SK-N-SH treated with all-trans-retinoic acid at 6 μM for 48 hours (cell line): Measurements from ENCODE around the gene RFC3.

Experiments used
- ATAC-seq: fragments of 200-7000 bp; cut with Tn5 transposase; 3 replicates; pipeline ENCODE4 v1.9.1; 2020; ENCODE audit warnings: mild to moderate bottlenecking, moderate library complexity
- ARNTL ChIP-seq: fragments of 450-650 bp; formaldehyde crosslinking; IDR thresholded peaks from 2 replicates; pipeline ENCODE4 v1.5.0; 2020; ENCODE audit warnings: low read depth, mild to moderate bottlenecking, moderate library complexity, borderline replicate concordance
- CSDC2 ChIP-seq: fragments of 250-450 bp; sonication (Bioruptor Pico); IDR thresholded peaks from 2 replicates; pipeline ENCODE4 v1.5.0; 2020; ENCODE audit warnings: mild to moderate bottlenecking, moderate library complexity
- ESRRG ChIP-seq: fragments of 250-450 bp; sonication (Bioruptor Pico); IDR thresholded peaks from 2 replicates; pipeline ENCODE4 v1.6.1; 2021; ENCODE audit warnings: mild to moderate bottlenecking
- GLIS3 ChIP-seq: fragments of 250-450 bp; sonication (Bioruptor Pico); IDR thresholded peaks from 2 replicates; pipeline ENCODE4 v1.5.0; 2020; ENCODE audit warnings: mild to moderate bottlenecking, moderate library complexity
- ISL1 ChIP-seq: fragments of 250-450 bp; sonication (Bioruptor Pico); IDR thresholded peaks from 2 replicates; pipeline ENCODE4 v2.1.2; 2022; ENCODE audit warnings: mild to moderate bottlenecking, moderate library complexity
- OSR1 ChIP-seq: fragments of 250-450 bp; sonication (Bioruptor Pico); IDR thresholded peaks from 2 replicates; pipeline ENCODE4 v1.8.0; 2022; ENCODE audit warnings: moderate library complexity, mild to moderate bottlenecking, inconsistent platforms
- PPARA ChIP-seq: fragments of 250-450 bp; sonication (Bioruptor Pico); IDR thresholded peaks from 2 replicates; pipeline ENCODE4 v1.5.0; 2020; ENCODE audit warnings: mild to moderate bottlenecking, borderline replicate concordance
- RARB ChIP-seq: fragments of 250-450 bp; sonication (Bioruptor Pico); IDR thresholded peaks from 2 replicates; pipeline ENCODE4 v1.8.0; 2021; ENCODE audit warnings: mild to moderate bottlenecking, moderate library complexity
- SNAI2 ChIP-seq: fragments of 250-450 bp; sonication (Bioruptor Pico); IDR thresholded peaks from 2 replicates; pipeline ENCODE4 v1.5.0; 2020; ENCODE audit warnings: mild to moderate bottlenecking, moderate library complexity
- TCF4 ChIP-seq: fragments of 250-450 bp; sonication (Bioruptor Pico); IDR thresholded peaks from 2 replicates; pipeline ENCODE4 v1.8.0; 2021; ENCODE audit warnings: mild to moderate bottlenecking, moderate library complexity, borderline replicate concordance
- TOX ChIP-seq: fragments of 250-450 bp; sonication (Bioruptor Pico); IDR thresholded peaks from 2 replicates; pipeline ENCODE4 v1.8.0; 2021; ENCODE audit warnings: mild to moderate bottlenecking, moderate library complexity, borderline replicate concordance
- ZC3H10 ChIP-seq: fragments of 250-450 bp; sonication (Bioruptor Pico); IDR thresholded peaks from 2 replicates; pipeline ENCODE4 v1.5.1; 2021; ENCODE audit warnings: mild to moderate bottlenecking, moderate library complexity
- ZFP3 ChIP-seq: fragments of 250-450 bp; sonication (Bioruptor Pico); IDR thresholded peaks from 2 replicates; pipeline ENCODE4 v1.5.0; 2020; ENCODE audit warnings: mild to moderate bottlenecking, moderate library complexity
- ZNF565 ChIP-seq: fragments of 450-650 bp; formaldehyde crosslinking; conservative IDR thresholded peaks from 2 replicates; pipeline ENCODE4 v1.5.0; 2020; ENCODE audit warnings: low read depth, mild to moderate bottlenecking, moderate library complexity
- ZNF70 ChIP-seq: fragments of 450-650 bp; formaldehyde crosslinking; IDR thresholded peaks from 2 replicates; pipeline ENCODE4 v1.5.0; 2020; ENCODE audit warnings: mild to moderate bottlenecking, moderate library complexity
- ZNF8 ChIP-seq: fragments of 450-650 bp; formaldehyde crosslinking; IDR thresholded peaks from 2 replicates; pipeline ENCODE4 v1.5.0; 2020; ENCODE audit warnings: mild to moderate bottlenecking, moderate library complexity
- TF ChIP-seq, protein P1 (sequence below): fragments of 250-450 bp; sonication (Bioruptor Pico); IDR thresholded peaks from 2 replicates; pipeline ENCODE4 v1.8.0; 2020; ENCODE audit warnings: mild to moderate bottlenecking, moderate library complexity, borderline replicate concordance
- TF ChIP-seq, protein P2 (sequence below): fragments of 250-450 bp; sonication (Bioruptor Pico); IDR thresholded peaks from 2 replicates; pipeline ENCODE4 v1.5.0; 2020; ENCODE audit warnings: mild to moderate bottlenecking, moderate library complexity
- TF ChIP-seq, protein P3 (sequence below): fragments of 250-450 bp; sonication (Bioruptor Pico); IDR thresholded peaks from 2 replicates; pipeline ENCODE4 v1.8.0; 2021; ENCODE audit warnings: low read depth, mild to moderate bottlenecking, moderate library complexity, borderline replicate concordance
- TF ChIP-seq, protein P4 (sequence below): fragments of 250-450 bp; sonication (Bioruptor Pico); IDR thresholded peaks from 2 replicates; pipeline ENCODE4 v1.5.1; 2020; ENCODE audit warnings: low read depth, mild to moderate bottlenecking, moderate library complexity
- TF ChIP-seq, protein P5 (sequence below): fragments of 250-450 bp; sonication (Bioruptor Pico); IDR thresholded peaks from 2 replicates; pipeline ENCODE4 v1.5.1; 2021; ENCODE audit warnings: mild to moderate bottlenecking, moderate library complexity

RFC3 gene

DNA sequence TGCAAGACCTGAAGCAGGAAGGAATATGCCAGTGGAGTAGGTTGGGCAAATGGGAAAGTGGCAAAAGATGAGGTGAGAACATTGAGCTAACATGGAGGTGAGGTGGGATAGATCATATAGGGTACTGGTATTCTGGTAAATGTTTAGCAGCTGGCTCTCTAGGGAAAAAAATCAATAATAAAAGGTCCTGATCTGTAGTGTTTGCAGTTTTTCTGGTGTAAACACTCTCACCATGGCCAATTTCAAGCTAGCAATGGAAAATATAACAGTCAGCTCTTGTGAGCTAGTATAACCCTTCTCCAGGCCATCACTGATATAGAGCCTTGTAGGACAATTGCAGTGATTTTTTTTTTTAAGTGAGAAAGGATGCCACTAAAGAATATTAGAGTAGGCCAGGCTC, 31.3 kb downstream of the RFC3 start:
- TF ChIP-seq RARB (CRISPR knock-in tag) (no peak), SNAI2 (CRISPR knock-in tag) (no peak), ZNF565 (CRISPR knock-in tag) (no peak), ESRRG (CRISPR knock-in tag) (no peak), TCF4 (CRISPR knock-in tag) (no peak), ARNTL (CRISPR knock-in tag) (no peak), ZC3H10 (no peak), OSR1 (no peak), CSDC2 (CRISPR knock-in tag) (no peak), ZNF8 (CRISPR knock-in tag) (no peak), GLIS3 (CRISPR knock-in tag) (no peak), ZFP3 (CRISPR knock-in tag) (no peak)
- TF ChIP-seq, protein P1, sequence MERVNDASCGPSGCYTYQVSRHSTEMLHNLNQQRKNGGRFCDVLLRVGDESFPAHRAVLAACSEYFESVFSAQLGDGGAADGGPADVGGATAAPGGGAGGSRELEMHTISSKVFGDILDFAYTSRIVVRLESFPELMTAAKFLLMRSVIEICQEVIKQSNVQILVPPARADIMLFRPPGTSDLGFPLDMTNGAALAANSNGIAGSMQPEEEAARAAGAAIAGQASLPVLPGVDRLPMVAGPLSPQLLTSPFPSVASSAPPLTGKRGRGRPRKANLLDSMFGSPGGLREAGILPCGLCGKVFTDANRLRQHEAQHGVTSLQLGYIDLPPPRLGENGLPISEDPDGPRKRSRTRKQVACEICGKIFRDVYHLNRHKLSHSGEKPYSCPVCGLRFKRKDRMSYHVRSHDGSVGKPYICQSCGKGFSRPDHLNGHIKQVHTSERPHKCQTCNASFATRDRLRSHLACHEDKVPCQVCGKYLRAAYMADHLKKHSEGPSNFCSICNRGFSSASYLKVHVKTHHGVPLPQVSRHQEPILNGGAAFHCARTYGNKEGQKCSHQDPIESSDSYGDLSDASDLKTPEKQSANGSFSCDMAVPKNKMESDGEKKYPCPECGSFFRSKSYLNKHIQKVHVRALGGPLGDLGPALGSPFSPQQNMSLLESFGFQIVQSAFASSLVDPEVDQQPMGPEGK, result no peak
- TF ChIP-seq, protein P2, sequence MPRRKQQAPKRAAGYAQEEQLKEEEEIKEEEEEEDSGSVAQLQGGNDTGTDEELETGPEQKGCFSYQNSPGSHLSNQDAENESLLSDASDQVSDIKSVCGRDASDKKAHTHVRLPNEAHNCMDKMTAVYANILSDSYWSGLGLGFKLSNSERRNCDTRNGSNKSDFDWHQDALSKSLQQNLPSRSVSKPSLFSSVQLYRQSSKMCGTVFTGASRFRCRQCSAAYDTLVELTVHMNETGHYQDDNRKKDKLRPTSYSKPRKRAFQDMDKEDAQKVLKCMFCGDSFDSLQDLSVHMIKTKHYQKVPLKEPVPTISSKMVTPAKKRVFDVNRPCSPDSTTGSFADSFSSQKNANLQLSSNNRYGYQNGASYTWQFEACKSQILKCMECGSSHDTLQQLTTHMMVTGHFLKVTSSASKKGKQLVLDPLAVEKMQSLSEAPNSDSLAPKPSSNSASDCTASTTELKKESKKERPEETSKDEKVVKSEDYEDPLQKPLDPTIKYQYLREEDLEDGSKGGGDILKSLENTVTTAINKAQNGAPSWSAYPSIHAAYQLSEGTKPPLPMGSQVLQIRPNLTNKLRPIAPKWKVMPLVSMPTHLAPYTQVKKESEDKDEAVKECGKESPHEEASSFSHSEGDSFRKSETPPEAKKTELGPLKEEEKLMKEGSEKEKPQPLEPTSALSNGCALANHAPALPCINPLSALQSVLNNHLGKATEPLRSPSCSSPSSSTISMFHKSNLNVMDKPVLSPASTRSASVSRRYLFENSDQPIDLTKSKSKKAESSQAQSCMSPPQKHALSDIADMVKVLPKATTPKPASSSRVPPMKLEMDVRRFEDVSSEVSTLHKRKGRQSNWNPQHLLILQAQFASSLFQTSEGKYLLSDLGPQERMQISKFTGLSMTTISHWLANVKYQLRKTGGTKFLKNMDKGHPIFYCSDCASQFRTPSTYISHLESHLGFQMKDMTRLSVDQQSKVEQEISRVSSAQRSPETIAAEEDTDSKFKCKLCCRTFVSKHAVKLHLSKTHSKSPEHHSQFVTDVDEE (CRISPR knock-in tag), result no peak
- no peak for ATAC-seq

DNA sequence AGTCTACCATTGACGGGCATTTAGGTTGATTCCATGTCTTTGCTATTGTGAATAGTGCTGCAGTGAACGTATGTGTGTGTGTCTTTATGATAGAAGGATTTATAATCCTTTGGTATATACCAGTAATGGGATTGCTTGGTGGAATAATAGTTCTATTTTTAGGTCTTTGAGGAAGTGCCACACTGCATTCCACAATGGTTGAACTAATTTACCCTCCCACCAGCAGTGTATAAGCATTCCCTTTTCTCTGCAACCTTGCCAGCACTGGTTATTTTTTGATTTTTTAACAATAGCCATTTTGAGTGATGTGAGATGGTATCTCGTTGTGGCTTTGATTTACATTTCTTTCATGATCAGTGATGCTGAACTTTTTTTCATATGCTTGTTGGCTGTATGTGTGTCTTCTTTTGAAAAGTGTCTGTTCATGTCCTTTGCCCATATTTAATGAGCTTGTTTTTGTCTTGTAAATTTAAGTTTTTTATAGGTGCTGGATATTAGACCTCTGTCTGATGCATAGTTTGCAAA, 37.5 kb downstream of the RFC3 start:
- no peak for ATAC-seq
- TF ChIP-seq ZNF8 (CRISPR knock-in tag) (no peak), ISL1 (CRISPR knock-in tag) (no peak), CSDC2 (CRISPR knock-in tag) (no peak), PPARA (CRISPR knock-in tag) (no peak), SNAI2 (CRISPR knock-in tag) (no peak), OSR1 (no peak)
- TF ChIP-seq, protein P3, sequence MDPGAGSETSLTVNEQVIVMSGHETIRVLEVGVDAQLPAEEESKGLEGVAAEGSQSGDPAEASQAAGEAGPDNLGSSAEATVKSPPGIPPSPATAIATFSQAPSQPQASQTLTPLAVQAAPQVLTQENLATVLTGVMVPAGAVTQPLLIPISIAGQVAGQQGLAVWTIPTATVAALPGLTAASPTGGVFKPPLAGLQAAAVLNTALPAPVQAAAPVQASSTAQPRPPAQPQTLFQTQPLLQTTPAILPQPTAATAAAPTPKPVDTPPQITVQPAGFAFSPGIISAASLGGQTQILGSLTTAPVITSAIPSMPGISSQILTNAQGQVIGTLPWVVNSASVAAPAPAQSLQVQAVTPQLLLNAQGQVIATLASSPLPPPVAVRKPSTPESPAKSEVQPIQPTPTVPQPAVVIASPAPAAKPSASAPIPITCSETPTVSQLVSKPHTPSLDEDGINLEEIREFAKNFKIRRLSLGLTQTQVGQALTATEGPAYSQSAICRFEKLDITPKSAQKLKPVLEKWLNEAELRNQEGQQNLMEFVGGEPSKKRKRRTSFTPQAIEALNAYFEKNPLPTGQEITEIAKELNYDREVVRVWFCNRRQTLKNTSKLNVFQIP, result no peak
- TF ChIP-seq, protein P2 (CRISPR knock-in tag), result no peak

DNA sequence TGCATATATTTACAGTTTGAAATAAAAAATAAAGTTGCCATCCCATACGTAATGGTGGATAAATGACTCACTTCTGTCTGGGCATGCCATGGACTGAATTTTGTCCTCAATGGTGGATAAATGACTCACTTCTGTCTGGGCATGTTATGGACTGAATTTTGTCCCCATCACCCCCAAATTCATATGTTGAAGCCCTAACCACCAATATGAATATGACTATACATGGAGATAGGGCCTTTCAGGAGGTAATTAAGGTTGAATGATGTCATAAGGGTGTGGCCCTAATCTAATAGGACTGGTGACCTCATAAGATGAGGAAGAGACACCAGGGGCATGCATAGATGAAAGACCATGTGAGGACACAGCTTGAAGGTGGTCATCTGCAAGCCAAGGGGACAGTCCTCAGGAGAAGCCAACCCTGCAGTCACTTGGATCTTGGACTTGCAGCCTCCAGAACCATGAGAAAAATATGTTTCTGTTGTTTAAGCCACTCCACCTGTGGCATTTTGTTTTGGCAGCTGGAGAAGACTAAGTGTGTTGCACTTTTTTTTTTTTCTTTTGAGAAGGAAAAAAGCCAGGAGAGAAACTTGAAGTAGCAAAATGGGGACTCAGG, 41.8 kb downstream of the RFC3 start:
- ATAC-seq, result no peak
- TF ChIP-seq, protein P4, sequence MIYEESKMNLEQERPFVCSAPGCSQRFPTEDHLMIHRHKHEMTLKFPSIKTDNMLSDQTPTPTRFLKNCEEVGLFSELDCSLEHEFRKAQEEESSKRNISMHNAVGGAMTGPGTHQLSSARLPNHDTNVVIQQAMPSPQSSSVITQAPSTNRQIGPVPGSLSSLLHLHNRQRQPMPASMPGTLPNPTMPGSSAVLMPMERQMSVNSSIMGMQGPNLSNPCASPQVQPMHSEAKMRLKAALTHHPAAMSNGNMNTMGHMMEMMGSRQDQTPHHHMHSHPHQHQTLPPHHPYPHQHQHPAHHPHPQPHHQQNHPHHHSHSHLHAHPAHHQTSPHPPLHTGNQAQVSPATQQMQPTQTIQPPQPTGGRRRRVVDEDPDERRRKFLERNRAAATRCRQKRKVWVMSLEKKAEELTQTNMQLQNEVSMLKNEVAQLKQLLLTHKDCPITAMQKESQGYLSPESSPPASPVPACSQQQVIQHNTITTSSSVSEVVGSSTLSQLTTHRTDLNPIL, result no peak
- no peak for TF ChIP-seq ISL1 (CRISPR knock-in tag)
- no peak for TF ChIP-seq ZNF70 (CRISPR knock-in tag)
- TF ChIP-seq RARB (CRISPR knock-in tag), result no peak
- no peak for TF ChIP-seq TOX (CRISPR knock-in tag)
- no peak for TF ChIP-seq ZNF565 (CRISPR knock-in tag)
- TF ChIP-seq, protein P2 (CRISPR knock-in tag), result no peak
- TF ChIP-seq SNAI2 (CRISPR knock-in tag), result no peak
- TF ChIP-seq, protein P5, sequence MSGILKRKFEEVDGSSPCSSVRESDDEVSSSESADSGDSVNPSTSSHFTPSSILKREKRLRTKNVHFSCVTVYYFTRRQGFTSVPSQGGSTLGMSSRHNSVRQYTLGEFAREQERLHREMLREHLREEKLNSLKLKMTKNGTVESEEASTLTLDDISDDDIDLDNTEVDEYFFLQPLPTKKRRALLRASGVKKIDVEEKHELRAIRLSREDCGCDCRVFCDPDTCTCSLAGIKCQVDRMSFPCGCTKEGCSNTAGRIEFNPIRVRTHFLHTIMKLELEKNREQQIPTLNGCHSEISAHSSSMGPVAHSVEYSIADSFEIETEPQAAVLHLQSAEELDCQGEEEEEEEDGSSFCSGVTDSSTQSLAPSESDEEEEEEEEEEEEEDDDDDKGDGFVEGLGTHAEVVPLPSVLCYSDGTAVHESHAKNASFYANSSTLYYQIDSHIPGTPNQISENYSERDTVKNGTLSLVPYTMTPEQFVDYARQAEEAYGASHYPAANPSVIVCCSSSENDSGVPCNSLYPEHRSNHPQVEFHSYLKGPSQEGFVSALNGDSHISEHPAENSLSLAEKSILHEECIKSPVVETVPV, result no peak
